ENCODE data around the gene ADARB2. TPM values are rescaled to one million over a fixed set of nuclear protein-coding genes. Genes with fewer than 3 reads are reported as not detected.

Gene ADARB2
- total and polyA plus RNA-seq, 2 donors = 0.66 to 2.5 TPM

- H3K27ac ChIP-seq (ENCODE audit: low read depth in 1 of 2, low read length in 1 of 2) = no peak overlapping the region
- no peaks in the 10 kb centered on the region for H3K36me3 ChIP-seq (ENCODE audit: control insufficient read depth in 2 of 2, insufficient read depth in 2 of 2, low read length in 1 of 2)
- DNase-seq (ENCODE audit: low read depth in 6 of 9, low spot score in 9 of 9) = no peak
- H3K4me3 ChIP-seq (ENCODE audit: low read length in 2 of 2) = no peak overlapping the region
- no peaks in the 10 kb centered on the region for H3K4me1 ChIP-seq (ENCODE audit: control insufficient read depth in 2 of 2, insufficient read depth in 2 of 2, low read length in 2 of 2)
- 86% methylated on average over 15 of the region's 15 CpGs for WGBS
- H3K27me3 ChIP-seq (ENCODE audit: control insufficient read depth in 2 of 2, insufficient read depth in 1 of 2, low read length in 1 of 2) = no peaks in the 10 kb centered on the region
- no peaks in the 10 kb centered on the region for H3K9me3 ChIP-seq (ENCODE audit: control insufficient read depth in 2 of 2, insufficient read depth in 1 of 2, low read length in 1 of 2)
These were observed 51.4 kb downstream of the ADARB2 start for GRCh38 chr10:1685699-1686490.

- Histone ChIP-seq H3K4me1 (ENCODE audit: control insufficient read depth in 2 of 2, insufficient read depth in 2 of 2, low read length in 2 of 2) (no peaks in the 10 kb centered on the region), H3K27me3 (ENCODE audit: control insufficient read depth in 2 of 2, insufficient read depth in 1 of 2, low read length in 1 of 2) (no peaks in the 10 kb centered on the region), H3K27ac (ENCODE audit: low read depth in 1 of 2, low read length in 1 of 2) (no peak overlapping the region), H3K9me3 (ENCODE audit: control insufficient read depth in 2 of 2, insufficient read depth in 1 of 2, low read length in 1 of 2) (no peaks in the 10 kb centered on the region), H3K36me3 (ENCODE audit: control insufficient read depth in 2 of 2, insufficient read depth in 2 of 2, low read length in 1 of 2) (no peaks in the 10 kb centered on the region), H3K4me3 (ENCODE audit: low read length in 2 of 2) (no peak overlapping the region)
- no peak for DNase-seq (ENCODE audit: low read depth in 6 of 9, low spot score in 9 of 9)
- WGBS = 97% methylated on average over 9 of the region's 9 CpGs
These were observed 52.3 kb downstream of the ADARB2 start for GRCh38 chr10:1684991-1685390.

- H3K4me3 ChIP-seq (ENCODE audit: low read length in 2 of 2) = no peak overlapping the region
- H3K9me3 ChIP-seq (ENCODE audit: control insufficient read depth in 2 of 2, insufficient read depth in 1 of 2, low read length in 1 of 2) = no peaks in the 10 kb centered on the region
- 95% methylated on average over 12 of the region's 12 CpGs for WGBS
- H3K4me1 ChIP-seq (ENCODE audit: control insufficient read depth in 2 of 2, insufficient read depth in 2 of 2, low read length in 2 of 2) = no peaks in the 10 kb centered on the region
- H3K27ac ChIP-seq (ENCODE audit: low read depth in 1 of 2, low read length in 1 of 2) = no peak overlapping the region
- no peak for DNase-seq (ENCODE audit: low read depth in 6 of 9, low spot score in 9 of 9)
- H3K36me3 ChIP-seq (ENCODE audit: control insufficient read depth in 2 of 2, insufficient read depth in 2 of 2, low read length in 1 of 2) = no peaks in the 10 kb centered on the region
- no peaks in the 10 kb centered on the region for H3K27me3 ChIP-seq (ENCODE audit: control insufficient read depth in 2 of 2, insufficient read depth in 1 of 2, low read length in 1 of 2)
These were observed 53.7 kb downstream of the ADARB2 start for GRCh38 chr10:1683649-1684048.

GRCh38 chr10:1679821-1680650 lies 57.3 kb downstream of the ADARB2 start:
- H3K27me3 ChIP-seq (ENCODE audit: control insufficient read depth in 2 of 2, insufficient read depth in 1 of 2, low read length in 1 of 2) = no peaks in the 10 kb centered on the region
- H3K27ac ChIP-seq (ENCODE audit: low read depth in 1 of 2, low read length in 1 of 2) = no peak overlapping the region
- H3K36me3 ChIP-seq (ENCODE audit: control insufficient read depth in 2 of 2, insufficient read depth in 2 of 2, low read length in 1 of 2) = no peaks in the 10 kb centered on the region
- 76% methylated on average over 13 of the region's 13 CpGs for WGBS
- H3K4me1 ChIP-seq (ENCODE audit: control insufficient read depth in 2 of 2, insufficient read depth in 2 of 2, low read length in 2 of 2) = no peaks in the 10 kb centered on the region
- no peak overlapping the region for H3K4me3 ChIP-seq (ENCODE audit: low read length in 2 of 2)
- DNase-seq (ENCODE audit: low read depth in 6 of 9, low spot score in 9 of 9) = no peak
- no peaks in the 10 kb centered on the region for H3K9me3 ChIP-seq (ENCODE audit: control insufficient read depth in 2 of 2, insufficient read depth in 1 of 2, low read length in 1 of 2)

GRCh38 chr10:1678084-1678483 lies 59.2 kb downstream of the ADARB2 start:
- H3K4me3 ChIP-seq (ENCODE audit: low read length in 2 of 2) = no peak overlapping the region
- no peaks in the 10 kb centered on the region for H3K4me1 ChIP-seq (ENCODE audit: control insufficient read depth in 2 of 2, insufficient read depth in 2 of 2, low read length in 2 of 2)
- H3K9me3 ChIP-seq (ENCODE audit: control insufficient read depth in 2 of 2, insufficient read depth in 1 of 2, low read length in 1 of 2) = no peaks in the 10 kb centered on the region
- no peaks in the 10 kb centered on the region for H3K36me3 ChIP-seq (ENCODE audit: control insufficient read depth in 2 of 2, insufficient read depth in 2 of 2, low read length in 1 of 2)
- WGBS = 92% methylated on average over 15 of the region's 15 CpGs
- peak overlapping the region in 1 of 2 donors; percentile 60 for H3K27ac ChIP-seq (ENCODE audit: low read depth in 1 of 2, low read length in 1 of 2)
- no peak for DNase-seq (ENCODE audit: low read depth in 6 of 9, low spot score in 9 of 9)
- no peaks in the 10 kb centered on the region for H3K27me3 ChIP-seq (ENCODE audit: control insufficient read depth in 2 of 2, insufficient read depth in 1 of 2, low read length in 1 of 2)

GRCh38 chr10:1677307-1677939 lies 59.9 kb downstream of the ADARB2 start:
- Histone ChIP-seq H3K9me3 (ENCODE audit: control insufficient read depth in 2 of 2, insufficient read depth in 1 of 2, low read length in 1 of 2) (no peaks in the 10 kb centered on the region), H3K4me1 (ENCODE audit: control insufficient read depth in 2 of 2, insufficient read depth in 2 of 2, low read length in 2 of 2) (no peaks in the 10 kb centered on the region), H3K36me3 (ENCODE audit: control insufficient read depth in 2 of 2, insufficient read depth in 2 of 2, low read length in 1 of 2) (no peaks in the 10 kb centered on the region), H3K27me3 (ENCODE audit: control insufficient read depth in 2 of 2, insufficient read depth in 1 of 2, low read length in 1 of 2) (no peaks in the 10 kb centered on the region), H3K27ac (ENCODE audit: low read depth in 1 of 2, low read length in 1 of 2) (peak overlapping the region in 1 of 2 donors; percentile 60), H3K4me3 (ENCODE audit: low read length in 2 of 2) (no peak overlapping the region)
- no peak for DNase-seq (ENCODE audit: low read depth in 6 of 9, low spot score in 9 of 9)
- 79% methylated on average over 6 of the region's 6 CpGs for WGBS

GRCh38 chr10:1674501-1674900 lies 62.8 kb downstream of the ADARB2 start:
- no peaks in the 10 kb centered on the region for H3K27me3 ChIP-seq (ENCODE audit: control insufficient read depth in 2 of 2, insufficient read depth in 1 of 2, low read length in 1 of 2)
- H3K4me3 ChIP-seq (ENCODE audit: low read length in 2 of 2) = no peak overlapping the region
- WGBS = 93% methylated on average over 11 of the region's 11 CpGs
- H3K27ac ChIP-seq (ENCODE audit: low read depth in 1 of 2, low read length in 1 of 2) = no peak overlapping the region
- no peaks in the 10 kb centered on the region for H3K36me3 ChIP-seq (ENCODE audit: control insufficient read depth in 2 of 2, insufficient read depth in 2 of 2, low read length in 1 of 2)
- no peaks in the 10 kb centered on the region for H3K4me1 ChIP-seq (ENCODE audit: control insufficient read depth in 2 of 2, insufficient read depth in 2 of 2, low read length in 2 of 2)
- no peak for DNase-seq (ENCODE audit: low read depth in 6 of 9, low spot score in 9 of 9)
- no peaks in the 10 kb centered on the region for H3K9me3 ChIP-seq (ENCODE audit: control insufficient read depth in 2 of 2, insufficient read depth in 1 of 2, low read length in 1 of 2)

GRCh38 chr10:1673568-1674345 lies 63.6 kb downstream of the ADARB2 start:
- 92% methylated on average over 21 of the region's 21 CpGs for WGBS
- no peak overlapping the region for H3K4me3 ChIP-seq (ENCODE audit: low read length in 2 of 2)
- H3K36me3 ChIP-seq (ENCODE audit: control insufficient read depth in 2 of 2, insufficient read depth in 2 of 2, low read length in 1 of 2) = no peaks in the 10 kb centered on the region
- H3K27me3 ChIP-seq (ENCODE audit: control insufficient read depth in 2 of 2, insufficient read depth in 1 of 2, low read length in 1 of 2) = no peaks in the 10 kb centered on the region
- no peak overlapping the region for H3K27ac ChIP-seq (ENCODE audit: low read depth in 1 of 2, low read length in 1 of 2)
- H3K9me3 ChIP-seq (ENCODE audit: control insufficient read depth in 2 of 2, insufficient read depth in 1 of 2, low read length in 1 of 2) = no peaks in the 10 kb centered on the region
- no peaks in the 10 kb centered on the region for H3K4me1 ChIP-seq (ENCODE audit: control insufficient read depth in 2 of 2, insufficient read depth in 2 of 2, low read length in 2 of 2)
- no peak for DNase-seq (ENCODE audit: low read depth in 6 of 9, low spot score in 9 of 9)

Data from thymus (tissue), 11 donors.